Measurements from ENCODE around the gene CREB3.

CREB3 gene

GRCh38 chr9:35731415-35732184 is 866 bp upstream of the CREB3 start:
- TF ChIP-seq CTCF (conservative IDR thresholded peaks at IDR 0.05; ENCODE audit: low read depth, low read length) = no peak
- peaks cover 49% of the 10 kb centered on the region for H3K79me2 ChIP-seq (ENCODE audit: insufficient read depth, low read depth)
- H3K27me3 ChIP-seq (ENCODE audit: insufficient read depth, low read depth) = no peaks in the 10 kb centered on the region
- peaks cover 9% of the 10 kb centered on the region for H4K20me1 ChIP-seq (ENCODE audit: insufficient read depth)
- H2AFZ ChIP-seq (ENCODE audit: low read depth) = peak overlapping the region; percentile 72
- peaks cover 42% of the 10 kb centered on the region for H3K4me1 ChIP-seq (ENCODE audit: low read depth, poor library complexity, severe bottlenecking)
- peak overlapping the region; percentile 90 for H3K4me2 ChIP-seq
- no peak overlapping the region for H3K4me3 ChIP-seq (IDR thresholded peaks at IDR 0.05; ENCODE audit: insufficient read depth, low read depth, low read length)
- no peaks in the 10 kb centered on the region for H3K36me3 ChIP-seq (ENCODE audit: insufficient read depth)
- H3K27ac ChIP-seq = peak overlapping the region; percentile 56
- peak overlapping the region; percentile 71 for H3K9ac ChIP-seq

GRCh38 chr9:35732800-35733541 is 505 bp downstream of the CREB3 start:
- H3K27me3 ChIP-seq (ENCODE audit: insufficient read depth, low read depth) = no peaks in the 10 kb centered on the region
- H3K27ac ChIP-seq = peak overlapping the region; percentile 56
- no peak overlapping the region for H3K4me3 ChIP-seq (IDR thresholded peaks at IDR 0.05; ENCODE audit: insufficient read depth, low read depth, low read length)
- no peak for TF ChIP-seq CTCF (conservative IDR thresholded peaks at IDR 0.05; ENCODE audit: low read depth, low read length)
- H2AFZ ChIP-seq (ENCODE audit: low read depth) = peak overlapping the region; percentile 80
- H3K4me1 ChIP-seq (ENCODE audit: low read depth, poor library complexity, severe bottlenecking) = peaks cover 42% of the 10 kb centered on the region
- peaks cover 37% of the 10 kb centered on the region for H3K79me2 ChIP-seq (ENCODE audit: insufficient read depth, low read depth)
- peaks cover 9% of the 10 kb centered on the region; the same call in 1 of the 2 replicates for H4K20me1 ChIP-seq (ENCODE audit: insufficient read depth)
- H3K4me2 ChIP-seq = peak overlapping the region; percentile 80
- peak overlapping the region; percentile 71; the same call in 1 of the 2 replicates for H3K9ac ChIP-seq
- H3K36me3 ChIP-seq (ENCODE audit: insufficient read depth) = no peaks in the 10 kb centered on the region

GRCh38 chr9:35734096-35734495 is 1.6 kb downstream of the CREB3 start:
- Histone ChIP-seq H3K27me3 (ENCODE audit: insufficient read depth, low read depth) (no peaks in the 10 kb centered on the region), H3K9ac (no peak overlapping the region), H2AFZ (ENCODE audit: low read depth) (no peak overlapping the region), H3K79me2 (ENCODE audit: insufficient read depth, low read depth) (peaks cover 26% of the 10 kb centered on the region), H3K4me2 (peak overlapping the region; percentile 80; the same call in 1 of the 2 replicates), H3K36me3 (ENCODE audit: insufficient read depth) (no peaks in the 10 kb centered on the region), H3K4me1 (ENCODE audit: low read depth, poor library complexity, severe bottlenecking) (peaks cover 39% of the 10 kb centered on the region), H3K27ac (no peak overlapping the region), H3K4me3 (IDR thresholded peaks at IDR 0.05; ENCODE audit: insufficient read depth, low read depth, low read length) (no peak overlapping the region), H4K20me1 (ENCODE audit: insufficient read depth) (peaks cover 6% of the 10 kb centered on the region; the same call in 1 of the 2 replicates)
- no peak for TF ChIP-seq CTCF (conservative IDR thresholded peaks at IDR 0.05; ENCODE audit: low read depth, low read length)

GRCh38 chr9:35736201-35736633 is 3.8 kb downstream of the CREB3 start:
- Histone ChIP-seq H3K4me2 (no peak overlapping the region), H3K27me3 (ENCODE audit: insufficient read depth, low read depth) (no peaks in the 10 kb centered on the region), H2AFZ (ENCODE audit: low read depth) (no peak overlapping the region), H4K20me1 (ENCODE audit: insufficient read depth) (no peaks in the 10 kb centered on the region), H3K36me3 (ENCODE audit: insufficient read depth) (no peaks in the 10 kb centered on the region), H3K4me3 (IDR thresholded peaks at IDR 0.05; ENCODE audit: insufficient read depth, low read depth, low read length) (no peak overlapping the region), H3K4me1 (ENCODE audit: low read depth, poor library complexity, severe bottlenecking) (peaks cover 17% of the 10 kb centered on the region), H3K79me2 (ENCODE audit: insufficient read depth, low read depth) (peaks cover 5% of the 10 kb centered on the region; the same call in 1 of the 2 replicates), H3K27ac (no peak overlapping the region), H3K9ac (no peak overlapping the region)
- peak; percentile 86 for TF ChIP-seq CTCF (conservative IDR thresholded peaks at IDR 0.05; ENCODE audit: low read depth, low read length)
